NCI-H526 treated with DMSO at 0.1 percent for 48 hours (cell line): ENCODE data around the gene PLEKHG5.
"Not testable (repeated sequence)": the region's sequence is repeated elsewhere in the genome, so short reads cannot be mapped to it uniquely, and the experiment has no call there.

Source experiments
- DNase-seq: peaks from one replicate; lab custom pipeline; 2025; lab: John Stamatoyannopoulos, UW

The PLEKHG5 gene

DNA sequence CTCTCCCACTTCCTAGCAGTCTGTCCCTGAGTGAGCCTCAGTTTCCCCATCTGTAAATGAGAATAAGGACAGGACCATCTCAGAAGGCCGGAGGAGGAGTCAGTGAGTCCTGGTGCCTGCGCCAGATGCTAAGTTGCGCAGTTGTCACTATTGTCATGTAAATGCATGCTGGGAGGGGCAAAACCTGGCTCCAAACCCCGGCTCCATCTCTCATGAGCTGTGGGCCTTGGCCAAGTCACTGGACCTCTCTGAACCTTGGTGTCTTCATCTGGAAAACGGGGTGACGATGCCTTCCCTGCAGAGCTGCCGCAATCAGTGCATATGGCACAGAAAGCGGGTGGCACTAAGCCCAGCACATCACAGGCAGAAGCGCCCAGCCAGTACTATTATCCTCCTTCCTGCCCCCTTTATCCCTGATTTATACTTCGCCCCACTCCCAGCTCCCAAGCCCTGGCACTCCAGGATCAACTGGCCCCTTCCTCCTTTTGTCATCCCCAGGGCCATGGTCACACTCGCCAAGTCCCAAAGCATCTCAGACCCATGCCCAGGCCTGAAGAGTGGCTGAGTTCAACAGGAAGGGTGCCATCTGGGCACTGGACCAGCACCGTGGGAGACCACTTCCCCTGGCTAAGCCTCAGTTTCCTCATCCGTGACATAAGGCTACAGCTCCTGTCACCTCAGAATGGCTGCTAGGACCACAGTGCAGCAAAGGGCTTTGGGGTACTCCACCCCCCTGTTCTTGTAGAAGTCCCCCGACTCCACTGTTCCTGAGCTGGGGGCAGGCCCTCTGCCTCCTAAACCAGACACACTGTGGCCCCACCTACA lies 4.3 kb upstream of the PLEKHG5 start:
- DNase-seq, result no peak

DNA sequence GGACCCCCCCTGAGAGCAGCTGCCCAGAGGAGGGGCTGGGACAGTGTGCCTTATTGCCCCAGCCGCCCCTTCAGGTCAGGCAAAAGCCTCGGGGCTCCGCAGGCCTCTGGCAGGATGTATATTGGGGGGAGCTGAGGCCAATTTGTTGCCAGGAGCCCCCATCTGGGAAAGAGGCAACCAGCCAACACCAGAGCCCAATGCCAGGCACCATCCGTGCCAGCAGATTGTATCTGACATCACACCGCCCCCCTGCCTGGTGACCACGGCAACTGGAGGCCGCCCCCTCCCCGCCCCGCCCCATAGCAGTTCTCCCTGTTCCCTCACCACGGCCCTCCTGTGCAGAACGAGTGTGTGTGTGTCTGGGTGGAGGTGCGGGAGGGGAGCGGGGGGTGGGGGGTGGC lies 3.6 kb upstream of the PLEKHG5 start:
- DNase-seq, result no peak

DNA sequence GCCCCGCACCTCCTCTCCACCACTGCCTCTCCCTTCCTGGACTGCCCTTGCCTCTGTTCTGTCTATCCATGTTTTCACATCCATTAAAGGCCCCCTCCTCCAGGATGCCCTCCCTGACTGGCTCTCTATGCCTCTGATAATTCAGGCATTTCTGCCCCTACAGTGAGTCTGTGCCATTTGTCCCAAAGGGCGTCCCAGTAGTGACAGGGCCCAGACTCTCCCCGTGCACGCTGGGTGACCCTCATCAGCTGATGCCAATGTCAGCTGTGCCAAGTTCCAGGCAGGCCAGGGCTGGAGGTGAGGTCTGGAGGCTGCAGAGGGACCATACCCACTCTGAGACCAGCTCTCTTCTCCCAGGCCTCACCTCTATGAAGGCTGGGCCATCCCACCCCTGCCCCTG lies 3.2 kb upstream of the PLEKHG5 start:
- no peak for DNase-seq

DNA sequence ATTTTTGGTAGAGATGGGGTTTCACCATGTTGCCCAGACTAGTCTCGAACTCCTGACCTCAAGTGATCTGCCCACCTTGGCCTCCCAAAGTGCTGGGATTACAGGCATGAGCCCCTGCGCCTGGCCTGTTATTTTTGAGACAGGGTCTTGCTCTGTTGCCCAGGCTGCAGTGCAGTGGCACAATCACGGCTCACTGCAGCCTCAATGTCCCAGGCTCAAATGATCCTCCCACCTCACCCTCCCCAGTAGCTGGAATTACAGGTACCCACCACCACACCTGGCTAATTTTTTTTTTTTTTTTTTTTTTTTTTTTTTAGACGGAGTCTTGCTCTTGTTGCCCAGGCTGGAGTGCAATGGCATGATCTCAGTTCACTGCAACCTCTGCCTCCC lies 2.4 kb upstream of the PLEKHG5 start:
- not testable (repeated sequence) for DNase-seq

DNA sequence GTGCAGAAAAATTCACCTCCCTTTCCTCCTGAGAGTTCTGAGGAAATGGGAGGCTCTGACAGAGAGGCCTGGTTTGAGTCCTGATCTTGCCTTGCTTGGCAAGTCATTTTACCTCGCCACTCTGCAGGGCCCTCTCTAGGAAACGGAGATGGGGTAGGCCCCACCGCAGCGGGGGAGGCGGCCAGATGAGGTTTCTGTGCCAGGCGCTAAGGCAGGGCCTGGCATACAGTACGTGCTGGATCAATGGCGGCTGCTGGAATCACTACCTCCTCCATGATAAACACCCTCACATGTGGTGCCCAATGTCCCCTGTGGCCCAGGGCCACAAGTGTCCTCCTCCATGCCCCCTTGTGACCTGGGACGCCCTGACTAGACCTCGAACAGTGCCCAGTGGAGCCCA lies 499 bp upstream of the PLEKHG5 start:
- no peak for DNase-seq

DNA sequence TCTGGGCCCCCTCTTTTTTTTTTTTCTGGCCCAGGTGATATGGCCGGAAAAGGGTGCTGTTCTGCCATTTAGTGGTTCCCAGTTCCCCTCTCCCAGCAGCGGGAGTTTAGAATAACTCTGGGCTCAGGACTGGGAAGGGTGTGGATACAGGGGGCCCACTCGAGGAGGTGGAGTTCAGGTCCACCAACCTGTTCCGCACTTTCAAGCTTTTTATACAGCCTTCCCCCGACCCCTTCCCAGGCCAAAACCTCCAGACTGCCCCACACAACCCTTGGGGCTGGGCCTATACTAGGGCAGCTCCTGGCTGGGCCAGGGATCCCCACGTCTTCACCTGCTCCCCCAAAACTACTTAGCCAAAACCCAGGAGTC lies 402 bp downstream of the PLEKHG5 start:
- no peak for DNase-seq

DNA sequence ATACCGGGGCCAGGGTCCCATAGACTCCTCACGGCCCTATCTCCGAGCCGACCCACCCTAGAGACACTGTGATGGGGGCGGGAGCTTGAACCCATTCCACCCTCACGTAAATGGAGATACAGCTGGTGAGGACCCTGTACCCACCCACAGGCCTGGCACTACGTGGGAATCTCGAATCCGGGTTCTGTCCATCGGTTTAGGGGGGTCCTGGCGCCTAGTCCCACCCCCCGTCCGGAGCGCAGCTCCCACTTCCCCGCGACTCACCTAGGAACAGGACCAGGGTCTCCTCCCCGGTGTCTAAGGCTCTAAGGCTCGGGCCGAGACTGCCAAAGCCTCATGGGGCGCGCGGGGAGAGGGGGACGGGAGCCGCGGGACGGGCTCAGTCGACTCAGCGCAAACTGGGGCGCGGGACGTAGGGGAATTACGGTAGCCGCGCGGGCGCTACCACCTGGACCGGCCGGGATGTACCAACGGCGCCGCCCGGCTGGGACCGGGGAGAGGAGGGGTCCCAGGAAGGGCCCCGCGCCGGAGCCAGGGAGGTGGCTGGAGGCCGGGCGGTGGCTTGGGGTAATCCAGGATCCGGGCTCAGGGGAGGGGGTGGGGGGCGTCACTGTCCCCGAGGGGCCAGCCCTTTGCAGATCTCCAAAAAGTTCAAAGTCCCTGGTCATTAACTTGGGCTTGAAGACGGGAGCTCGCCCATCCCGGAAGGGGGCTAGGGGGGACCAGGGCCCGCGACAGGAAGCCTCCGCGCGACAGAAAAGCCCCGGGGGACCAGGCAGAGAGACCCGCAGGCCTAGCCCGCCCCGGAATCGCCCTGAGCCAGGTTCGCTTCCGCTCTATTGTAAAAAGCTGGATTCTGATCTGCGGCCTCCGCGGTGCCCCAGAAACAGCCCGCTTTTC lies 1.0 kb downstream of the PLEKHG5 start:
- DNase-seq, result peak; percentile 75

DNA sequence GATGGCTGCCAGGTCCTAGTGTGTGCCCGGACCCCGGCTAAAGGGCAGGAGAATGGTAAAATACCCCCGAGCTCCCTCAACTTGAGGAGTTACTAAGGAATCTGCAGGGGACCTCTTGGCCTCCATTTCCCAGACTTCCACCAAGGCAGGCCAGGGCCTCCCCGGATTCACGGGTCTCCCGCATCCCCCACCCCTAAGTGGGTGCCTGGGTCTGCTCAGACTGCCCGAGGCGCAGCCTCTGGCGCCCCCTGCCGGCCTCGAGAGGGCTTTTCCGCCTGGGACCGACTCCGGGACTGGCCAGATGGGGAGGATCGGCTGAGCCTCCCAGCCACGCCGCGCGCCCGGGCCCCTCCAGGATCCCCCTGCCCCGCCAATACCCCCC lies 1.7 kb downstream of the PLEKHG5 start:
- DNase-seq, result peak; percentile 77

DNA sequence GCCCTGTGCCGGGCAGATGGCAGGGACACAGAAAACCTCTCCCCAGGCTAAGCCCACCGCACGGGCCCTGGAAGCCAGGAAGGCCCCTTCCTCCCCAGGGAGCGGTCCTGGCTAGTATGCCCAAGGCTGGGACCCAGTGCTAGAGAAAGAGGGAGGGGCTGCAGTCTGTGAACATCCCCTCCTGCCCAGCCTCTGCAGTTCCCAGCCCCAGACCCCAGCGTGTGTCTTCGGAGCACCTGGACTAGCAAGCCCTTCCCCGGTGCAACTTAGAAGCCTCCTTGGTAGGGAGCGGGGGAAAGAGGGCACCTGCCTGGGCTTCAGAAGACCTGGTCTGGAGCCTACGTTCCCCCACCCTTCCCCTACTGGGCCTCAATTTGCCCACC lies 2.1 kb downstream of the PLEKHG5 start:
- no peak for DNase-seq

DNA sequence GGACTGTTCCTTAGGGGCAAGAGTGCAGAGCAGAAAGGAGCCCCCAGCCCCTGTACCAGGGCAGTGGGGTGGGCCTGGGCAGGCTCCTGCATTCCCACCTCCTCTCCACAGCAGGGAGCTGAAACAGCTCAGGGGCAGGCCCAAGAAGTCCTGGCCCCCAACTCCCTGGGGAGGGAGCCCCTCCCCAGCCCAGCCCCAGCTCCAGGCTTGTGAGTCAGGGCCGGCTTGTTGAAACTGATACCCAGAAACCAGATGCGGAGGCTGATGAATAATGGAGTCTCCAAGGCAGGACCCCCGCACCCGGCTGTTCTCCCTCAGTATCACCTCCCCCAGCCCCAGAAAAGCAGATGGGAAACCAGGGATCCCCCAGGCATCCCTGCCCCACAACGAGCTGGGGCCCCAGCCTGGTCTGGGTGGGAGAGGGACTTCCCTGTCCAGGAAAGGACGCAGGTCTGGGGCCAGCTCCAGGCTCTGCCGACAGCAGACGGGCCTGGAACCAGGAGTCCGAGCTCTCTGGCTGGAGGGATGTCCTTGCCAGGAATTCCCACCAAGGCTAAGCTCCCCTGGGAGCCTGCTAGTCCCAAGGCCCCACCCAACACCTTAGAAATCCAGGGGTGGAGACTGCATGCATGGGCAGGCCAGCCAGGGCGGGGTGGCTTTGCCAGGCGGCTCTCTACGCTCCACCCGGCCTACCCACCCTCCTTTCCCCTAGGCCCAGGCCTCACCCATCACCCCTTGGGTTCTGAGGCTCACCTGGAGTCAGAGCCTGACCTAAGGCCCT lies 2.7 kb downstream of the PLEKHG5 start:
- DNase-seq, result peak; percentile 83

DNA sequence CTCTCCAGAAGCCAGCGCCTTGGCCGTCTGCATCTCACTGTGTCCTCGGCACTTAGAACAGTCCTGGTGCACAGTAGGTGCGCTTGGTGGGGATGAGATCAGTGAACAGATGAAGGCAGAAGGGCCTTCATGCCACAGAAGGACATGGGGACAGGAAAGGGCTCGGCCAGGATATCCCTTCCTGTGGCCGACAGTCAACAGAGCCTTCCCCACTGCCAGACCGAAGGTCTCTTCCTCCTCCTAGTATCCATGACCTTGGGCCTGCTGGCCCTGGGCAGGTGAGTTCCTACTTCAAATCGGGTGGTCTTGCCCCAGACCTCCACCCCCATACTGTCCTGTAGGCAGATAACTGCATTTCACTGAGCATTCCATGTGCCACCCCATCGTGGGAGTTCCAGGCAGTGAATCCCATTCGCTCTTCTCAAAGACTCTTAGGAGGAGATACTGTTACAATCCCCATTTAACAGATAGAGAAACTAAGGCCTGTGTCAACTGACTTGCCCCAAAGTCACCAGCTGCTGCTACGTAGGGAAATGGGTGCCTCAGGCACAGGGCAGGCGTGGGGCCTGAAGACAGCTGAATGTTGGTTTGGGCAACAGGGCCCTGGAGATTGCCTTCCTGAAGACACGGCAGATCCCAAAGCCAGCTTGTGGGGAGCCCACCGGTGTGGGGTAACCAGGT lies 3.5 kb downstream of the PLEKHG5 start:
- no peak for DNase-seq

DNA sequence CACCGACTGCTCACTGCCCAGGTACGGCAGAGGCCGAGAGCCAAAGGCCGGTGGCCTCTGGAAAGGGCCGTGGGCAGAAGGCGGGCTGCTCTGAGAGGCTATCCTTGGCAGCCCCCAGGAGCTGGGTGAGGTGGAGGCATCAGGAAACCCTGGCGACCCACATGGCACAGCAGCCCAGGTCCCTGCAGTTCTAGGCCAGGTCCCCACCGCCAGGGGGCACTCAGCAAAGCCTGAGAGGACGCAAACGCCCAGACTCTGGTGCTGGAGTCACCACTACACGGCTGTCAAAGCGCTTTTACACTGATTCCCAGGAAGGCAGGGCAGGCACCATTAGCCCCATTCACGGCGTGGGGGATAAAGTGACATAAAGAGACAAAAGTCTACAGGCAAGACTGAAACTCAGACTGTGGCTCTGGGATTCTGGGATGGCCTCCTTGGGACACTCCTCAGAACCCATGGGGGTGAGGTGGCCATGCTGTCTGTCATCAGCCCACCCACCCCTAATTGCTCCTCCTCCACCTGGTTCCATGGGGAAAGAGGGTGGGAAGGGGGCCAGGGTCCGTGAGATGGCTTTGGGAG lies 4.9 kb downstream of the PLEKHG5 start:
- DNase-seq, result peak; percentile 81

DNA sequence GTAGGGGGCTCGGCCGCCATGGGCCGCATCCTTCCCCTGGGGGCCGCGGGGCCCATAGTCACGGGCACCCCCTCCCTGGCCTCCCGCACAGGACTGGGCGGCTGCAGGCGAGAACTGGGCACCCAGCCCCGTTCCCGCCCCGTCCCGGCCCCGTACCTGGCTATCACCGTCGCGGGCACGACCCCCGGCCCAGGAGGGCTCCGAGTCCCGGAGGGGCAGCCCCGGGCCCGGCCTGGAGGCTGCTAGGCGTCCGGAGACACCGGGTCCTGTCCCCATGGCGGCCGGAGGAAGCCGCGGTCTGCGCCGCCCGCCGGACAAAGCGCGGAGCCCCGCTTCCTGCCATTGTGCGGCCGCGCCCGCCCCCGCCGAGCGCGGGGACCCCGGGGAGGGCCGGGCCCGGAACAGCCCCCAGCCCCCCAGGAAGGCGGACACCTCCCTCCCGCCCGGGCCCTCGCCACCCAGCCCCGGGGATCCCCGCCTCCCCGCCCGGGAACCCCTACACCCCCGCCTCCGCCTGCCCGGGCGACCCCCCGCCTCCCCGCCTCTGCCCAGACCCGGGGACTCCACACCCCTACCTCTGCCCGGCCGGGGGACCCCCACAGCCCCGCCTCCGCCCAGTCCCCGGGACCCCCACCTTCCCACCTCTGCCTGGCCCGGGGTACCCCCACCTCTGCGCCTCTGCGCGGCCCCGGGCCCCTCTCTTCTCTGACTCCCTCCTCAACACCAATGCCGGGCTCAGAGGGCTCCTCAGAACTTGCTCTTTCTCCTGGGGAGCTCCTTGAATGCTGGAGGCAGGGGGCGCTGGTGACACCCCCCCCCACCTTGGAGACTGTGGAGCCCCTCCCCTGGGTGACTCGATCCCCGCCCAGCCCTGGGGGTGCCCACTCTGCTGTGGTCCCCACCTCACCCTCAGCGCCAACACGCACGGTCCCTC lies 6.0 kb downstream of the PLEKHG5 start:
- no peak for DNase-seq

DNA sequence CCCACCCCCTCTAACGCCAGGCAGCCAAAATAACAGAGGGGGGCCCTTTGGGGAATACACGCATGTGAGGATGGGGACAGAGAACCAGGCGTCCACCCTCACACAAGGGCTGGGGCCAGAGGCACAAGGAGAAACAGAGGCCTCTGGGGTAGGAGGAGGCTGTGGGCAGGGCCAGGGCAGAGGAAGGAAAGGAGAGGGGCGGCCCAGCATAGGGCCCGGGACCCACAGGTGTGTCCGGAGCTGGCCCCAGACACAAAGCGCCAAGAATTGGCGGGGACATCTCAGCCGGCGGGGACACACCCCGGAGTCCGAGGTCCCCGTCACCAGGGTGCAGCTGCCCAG lies 6.7 kb downstream of the PLEKHG5 start:
- DNase-seq, result no peak

DNA sequence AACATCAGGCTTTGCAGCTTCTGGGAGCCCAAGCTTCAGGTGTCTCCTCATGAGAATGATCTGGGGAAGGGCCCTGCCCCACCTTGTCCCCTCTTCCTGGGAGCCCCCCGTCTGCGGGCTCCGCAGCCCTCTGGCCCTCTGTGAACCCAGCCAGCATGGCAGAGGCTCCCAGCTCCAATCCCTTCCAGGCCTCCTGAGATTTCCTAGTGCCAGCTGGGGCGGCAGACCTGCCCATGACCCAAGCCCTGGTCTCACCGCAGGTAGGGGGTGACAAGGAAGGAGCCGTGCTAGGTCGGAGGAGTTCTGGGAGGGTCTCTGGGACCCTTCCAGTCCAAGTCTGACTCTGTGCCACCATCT lies 7.7 kb downstream of the PLEKHG5 start:
- DNase-seq, result no peak

DNA sequence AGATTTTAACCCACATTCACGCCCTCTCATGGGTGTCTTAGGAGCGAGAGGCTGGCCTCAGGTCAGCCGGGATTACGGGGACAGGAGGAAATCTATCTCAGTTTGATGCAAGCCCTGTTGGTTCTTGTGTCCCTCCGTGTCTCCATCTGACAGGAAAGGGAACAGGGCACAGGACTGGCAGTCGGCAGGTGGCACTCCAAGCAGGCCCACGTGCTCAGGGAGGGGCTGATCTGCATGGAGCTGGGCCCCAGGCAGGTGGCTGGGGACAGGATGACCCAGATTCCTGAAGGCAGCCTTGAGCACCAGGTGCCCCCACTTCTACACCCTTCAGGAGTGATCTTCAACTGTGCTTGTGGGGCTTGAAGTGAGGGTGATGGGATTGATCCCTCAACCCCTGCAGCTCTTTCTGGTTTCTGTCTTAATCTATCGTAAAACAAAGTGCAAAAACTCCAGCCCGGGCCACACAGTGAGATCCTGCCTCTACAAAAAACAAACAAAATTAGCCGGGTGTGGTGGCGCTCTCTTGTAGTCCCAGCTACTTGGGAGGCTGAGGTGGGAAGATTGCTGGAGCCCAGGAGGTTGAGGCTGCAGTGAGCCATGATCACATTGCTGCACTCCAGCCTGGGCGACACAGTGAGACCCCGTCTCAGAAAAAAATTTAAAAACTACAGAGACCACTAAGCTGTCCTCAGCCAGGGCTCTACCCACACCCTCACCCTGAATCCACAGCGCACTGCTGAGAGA lies 8.3 kb downstream of the PLEKHG5 start:
- peak; percentile 41 for DNase-seq

DNA sequence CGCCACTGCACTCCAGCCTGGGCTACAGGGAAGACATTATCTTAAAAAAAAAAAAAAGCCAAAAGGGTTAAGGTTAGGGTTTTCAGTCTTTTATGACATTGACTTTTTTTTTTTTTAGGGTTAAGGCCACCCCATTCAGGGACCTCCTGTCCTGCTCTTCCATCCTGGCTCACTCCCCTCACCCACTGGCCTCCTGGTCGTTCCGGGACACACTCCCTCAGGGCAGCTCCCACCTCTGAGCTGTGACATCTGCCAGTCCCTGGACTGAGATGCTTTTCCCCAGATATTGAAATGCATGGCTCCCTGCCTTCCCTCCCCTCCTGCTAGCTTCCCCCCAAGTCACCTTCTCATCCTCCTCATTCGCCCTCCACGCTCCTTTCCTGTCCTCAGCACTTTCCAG lies 9.6 kb downstream of the PLEKHG5 start:
- DNase-seq, result no peak

DNA sequence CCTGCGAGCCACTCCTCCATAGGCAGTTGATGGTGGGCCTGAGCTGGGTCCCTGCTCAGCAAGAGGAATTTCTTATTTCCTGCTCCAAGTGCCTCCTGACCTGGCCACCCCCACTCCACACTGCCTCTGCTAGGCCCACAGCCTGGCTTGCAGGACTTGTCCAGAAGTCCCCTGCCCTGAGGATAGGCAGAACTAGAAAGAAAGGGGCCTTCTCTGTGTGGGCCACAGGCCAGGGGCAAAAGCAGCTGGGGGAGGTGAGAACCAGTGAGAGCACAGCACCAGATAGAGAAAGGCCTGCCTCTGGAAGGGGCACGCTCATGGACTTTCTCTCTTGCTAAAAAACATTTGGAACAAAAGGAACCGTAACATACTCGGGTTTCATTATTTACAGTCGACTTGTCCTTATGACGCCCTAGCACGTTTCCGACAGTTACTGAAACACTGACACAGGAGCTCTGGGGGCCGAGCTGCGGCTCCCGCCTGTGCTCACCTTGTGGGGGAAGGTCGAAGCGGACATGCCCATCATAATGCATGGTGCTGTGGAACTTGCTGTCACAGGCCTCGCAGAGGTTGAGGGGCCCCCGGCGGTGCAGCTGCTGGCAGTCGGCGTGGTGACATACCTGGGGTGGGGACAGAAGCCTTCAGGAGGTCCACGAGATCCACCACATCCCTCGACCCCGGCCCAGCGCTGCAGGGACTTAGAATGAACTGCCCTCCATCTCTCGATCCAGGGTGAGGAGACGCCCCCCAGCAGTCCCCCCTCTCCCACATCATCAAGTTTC lies 14.2 kb downstream of the PLEKHG5 start:
- peak; percentile 39 for DNase-seq

DNA sequence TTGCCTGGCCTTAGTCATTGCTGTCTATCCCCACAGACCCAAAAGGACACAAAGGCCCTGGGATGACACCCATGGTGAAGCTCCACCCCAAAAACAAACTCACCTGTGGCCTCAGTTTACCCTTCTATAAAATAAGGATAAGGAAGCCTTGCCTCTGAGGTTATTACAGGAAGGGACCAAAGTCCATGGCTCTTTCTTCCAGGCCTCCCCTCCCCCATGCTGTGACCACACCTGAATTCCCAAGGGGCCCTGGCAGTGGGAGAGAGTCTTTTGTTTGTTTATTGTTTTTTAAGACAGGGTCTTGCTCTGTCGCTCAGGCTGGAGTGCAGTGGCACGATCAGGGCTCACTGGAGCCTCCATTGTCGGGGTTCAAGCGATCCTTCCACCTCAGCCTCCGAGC lies 15.0 kb downstream of the PLEKHG5 start:
- DNase-seq, result peak; percentile 79
